Measurements from ENCODE around the gene CREB3L2.
"Not testable (repeated sequence)": the region's sequence is repeated elsewhere in the genome, so short reads cannot be mapped to it uniquely, and the experiment has no call there.

CREB3L2 gene

GRCh38 chr7:137831555-137831954, 170.3 kb downstream of the CREB3L2 start:
- DNase-seq, result not testable (repeated sequence)

DNA sequence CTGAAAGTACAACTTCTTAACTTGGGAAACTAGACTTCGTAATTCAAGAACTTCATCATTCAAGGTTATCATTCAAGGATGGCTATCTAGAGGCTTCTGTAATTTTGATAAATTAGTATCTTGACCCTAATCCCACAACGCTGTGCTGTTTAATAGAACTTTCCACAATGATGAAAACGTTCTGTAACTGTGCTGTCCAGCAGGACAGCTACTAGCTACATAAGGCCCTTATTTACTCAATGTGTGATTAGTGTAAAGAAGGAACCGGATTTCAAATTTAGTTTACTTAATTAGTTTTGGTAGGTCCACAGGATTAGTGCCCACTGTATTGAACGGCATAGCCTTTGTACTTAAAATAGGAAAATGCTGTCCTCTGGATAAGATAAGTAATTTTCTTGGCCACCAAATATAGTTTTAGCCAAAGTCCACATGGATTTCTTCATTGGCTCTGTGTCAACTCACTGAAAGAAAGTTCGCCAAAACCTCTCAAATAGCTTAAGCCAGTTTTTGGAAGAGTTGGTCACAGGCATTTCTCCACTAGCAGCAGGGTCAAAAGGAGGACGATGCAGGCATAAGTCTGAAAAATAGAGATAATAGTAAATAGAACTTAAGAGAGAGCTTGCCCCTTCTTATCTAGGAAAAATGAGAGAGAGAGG, 172.4 kb downstream of the CREB3L2 start:
- no peak for DNase-seq

DNA sequence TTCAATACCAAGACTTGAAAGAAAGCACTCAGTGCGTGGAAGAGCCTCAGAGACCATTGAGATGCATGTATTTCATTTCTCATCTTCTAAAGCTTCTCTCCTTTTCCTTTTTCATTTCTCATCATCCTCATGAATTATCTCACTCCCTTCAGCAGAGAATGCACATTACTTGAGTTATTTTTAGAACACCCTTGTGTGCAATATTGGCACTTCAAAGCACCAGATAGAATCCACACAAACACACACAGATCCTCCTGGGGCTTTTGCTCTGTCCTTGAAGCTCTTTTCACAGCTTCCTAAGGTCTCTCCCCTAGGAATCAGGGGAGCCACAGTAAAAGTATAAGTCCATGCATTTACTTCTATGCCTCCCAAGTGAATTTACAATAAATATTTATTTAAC, 173.4 kb downstream of the CREB3L2 start:
- no peak for DNase-seq

DNA sequence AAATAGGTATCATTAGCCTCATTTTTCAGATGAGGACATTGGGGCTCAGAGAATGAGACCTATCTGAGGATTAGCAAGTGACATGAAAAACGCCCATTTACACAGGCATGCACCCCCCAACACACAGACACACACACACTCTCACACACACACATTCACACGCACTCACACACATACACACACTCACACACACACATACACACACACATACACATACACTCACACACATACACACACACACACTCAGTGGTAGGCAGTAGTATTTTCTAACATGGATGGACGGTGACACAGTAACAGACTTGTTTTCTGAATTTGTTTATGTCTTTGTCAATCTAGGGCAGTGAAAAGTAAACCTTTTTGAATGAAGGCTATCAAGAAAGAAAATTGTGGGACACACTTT, 176.4 kb downstream of the CREB3L2 start:
- no peak for DNase-seq

All from hematopoietic multipotent progenitor cell treated with erythropoietin and hydrocortisone succinate and interleukin-3 and kit ligand, for 8 days (in vitro differentiated cells).